Activated CD4-positive, CD25-positive, alpha-beta regulatory T cell treated with anti-CD3 and anti-CD28 coated beads, Interleukin-2, amount 50 U/mL, for 24 hours (primary cell): ENCODE measurements around the gene FOSL1.
"Not testable (repeated sequence)": the region's sequence is repeated elsewhere in the genome, so short reads cannot be mapped to it uniquely, and the experiment has no call there.

Source experiments
- ATAC-seq, 2 donors: fragments of 150-1000 bp; cut with Tn5 transposase; one replicate each; pipeline ENCODE4 v1.10.0; 2021; ENCODE audit warnings: mild to moderate bottlenecking in 1 of 2, moderate library complexity in 1 of 2

The FOSL1 gene

GRCh38 chr11:65896034-65896999 is 3.9 kb downstream of the FOSL1 start:
- no peak for ATAC-seq

- no peak for ATAC-seq
Measured at GRCh38 chr11:65895482-65895981, 4.7 kb downstream of the FOSL1 start.

GRCh38 chr11:65894034-65894591 is 6.1 kb downstream of the FOSL1 start:
- no peak for ATAC-seq

- ATAC-seq: no peak
Measured at GRCh38 chr11:65892661-65893317, 7.4 kb downstream of the FOSL1 start.

- not testable (repeated sequence) for ATAC-seq
Measured at GRCh38 chr11:65892137-65892540, 8.0 kb downstream of the FOSL1 start.

- no peak for ATAC-seq
Measured at GRCh38 chr11:65891219-65892136, 8.7 kb downstream of the FOSL1 start.

- ATAC-seq: peak; percentile 64 to 72
Measured at GRCh38 chr11:65890324-65891218, 9.6 kb downstream of the FOSL1 start, which contains the start of gene CCDC85B. CCDC85B (plus strand) TSS chr11:65890673; CDS start chr11:65890784, 111 bp downstream.

GRCh38 chr11:65888163-65888814 is 11.9 kb downstream of the FOSL1 start, which contains the start of gene FIBP:
FIBP (minus strand) TSS chr11:65888471; CDS start chr11:65888418, 53 bp downstream.
- ATAC-seq: peak; percentile 60 to 66

GRCh38 chr11:65887723-65888162 is 12.4 kb downstream of the FOSL1 start:
- no peak for ATAC-seq

GRCh38 chr11:65886826-65887722 is 13.1 kb downstream of the FOSL1 start:
- no peak for ATAC-seq

- ATAC-seq: no peak
Measured at GRCh38 chr11:65885808-65886536, 14.2 kb downstream of the FOSL1 start.

- ATAC-seq: no peak
Measured at GRCh38 chr11:65885231-65885630, 15.0 kb downstream of the FOSL1 start.

- peak; percentile 46 to 48 for ATAC-seq
Measured at GRCh38 chr11:65884716-65885092, 15.5 kb downstream of the FOSL1 start.

GRCh38 chr11:65883786-65884715 is 16.1 kb downstream of the FOSL1 start:
- ATAC-seq: no peak

GRCh38 chr11:65883058-65883761 is 17.0 kb downstream of the FOSL1 start:
- no peak for ATAC-seq
